DMS79 (cell line): ENCODE measurements around the gene ZBTB6.
"Not testable (repeated sequence)": the region's sequence is repeated elsewhere in the genome, so short reads cannot be mapped to it uniquely, and the experiment has no call there.

Source experiments
- DNase-seq: peaks from one replicate; lab custom pipeline; 2025; lab: John Stamatoyannopoulos, UW

Gene ZBTB6

DNA sequence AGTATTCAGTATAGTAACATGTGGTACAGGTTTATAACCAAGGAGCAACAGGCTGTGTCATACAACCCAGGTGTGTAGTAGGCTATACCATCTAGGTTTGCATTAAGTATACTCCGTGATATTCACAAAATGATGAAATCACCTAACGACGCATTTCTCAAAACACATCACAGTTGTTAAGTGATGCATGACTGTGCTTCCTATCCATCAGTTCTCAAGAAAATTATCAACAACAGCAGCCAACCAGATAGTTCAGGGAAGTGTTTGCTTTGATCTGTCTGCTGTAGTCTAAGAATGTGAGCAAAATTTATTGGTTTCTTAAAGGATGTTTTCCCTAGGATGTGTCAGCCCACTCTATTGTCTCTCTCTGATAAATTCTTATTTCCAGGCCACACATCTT lies 10.8 kb upstream of the ZBTB6 start:
- no peak for DNase-seq

DNA sequence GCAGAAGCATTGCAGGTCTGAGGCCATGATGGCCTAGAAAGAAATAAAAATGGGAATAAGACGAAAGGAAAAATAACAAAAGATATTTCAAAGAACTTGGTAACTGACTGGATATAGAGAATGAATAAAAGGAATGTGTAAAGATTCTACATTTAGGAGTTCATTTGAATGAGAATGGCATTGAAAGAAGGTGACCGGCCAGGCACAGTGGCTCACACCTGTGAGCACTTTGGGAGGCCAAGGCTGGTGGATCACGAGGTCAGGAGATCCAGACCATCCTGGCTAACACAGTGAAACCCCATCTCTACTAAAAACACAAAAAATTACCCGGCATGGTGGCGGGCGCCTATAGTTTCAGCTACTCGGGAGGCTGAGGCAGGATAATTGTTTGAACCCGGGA lies 9.6 kb upstream of the ZBTB6 start:
- no peak for DNase-seq

DNA sequence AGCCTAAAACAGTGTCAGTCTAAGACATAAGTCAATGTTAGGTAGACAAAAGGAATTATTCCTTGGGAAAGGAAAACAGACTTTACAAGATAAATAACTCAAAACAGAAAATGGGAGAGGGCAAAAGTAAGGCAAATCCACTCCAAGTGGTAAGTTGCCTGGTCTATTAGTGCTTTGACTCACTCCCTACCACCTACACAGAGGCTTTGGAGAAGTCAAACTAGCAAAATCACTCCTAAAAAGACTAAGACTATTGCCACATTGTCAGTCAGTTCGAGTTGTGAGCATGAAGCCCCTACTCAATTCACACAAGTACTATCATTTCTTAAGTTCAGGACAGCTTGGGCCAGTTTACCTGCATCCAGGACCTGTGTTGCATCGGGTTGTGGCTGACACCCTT lies 5.2 kb upstream of the ZBTB6 start:
- no peak for DNase-seq

DNA sequence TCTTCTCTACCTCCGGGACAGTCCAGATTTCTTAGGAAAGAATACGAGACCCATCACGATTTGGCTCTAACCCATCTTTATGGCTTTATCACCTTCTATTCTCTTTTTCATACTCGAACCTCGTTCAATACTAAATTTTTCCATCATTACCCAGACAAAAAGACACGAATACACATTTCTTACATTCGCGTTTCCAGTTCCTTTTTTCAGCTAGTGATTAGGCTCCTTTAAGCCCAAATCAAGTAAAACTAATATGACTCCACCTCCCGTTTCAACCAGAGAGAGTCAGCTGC lies 506 bp downstream of the ZBTB6 start:
- DNase-seq, result no peak

DNA sequence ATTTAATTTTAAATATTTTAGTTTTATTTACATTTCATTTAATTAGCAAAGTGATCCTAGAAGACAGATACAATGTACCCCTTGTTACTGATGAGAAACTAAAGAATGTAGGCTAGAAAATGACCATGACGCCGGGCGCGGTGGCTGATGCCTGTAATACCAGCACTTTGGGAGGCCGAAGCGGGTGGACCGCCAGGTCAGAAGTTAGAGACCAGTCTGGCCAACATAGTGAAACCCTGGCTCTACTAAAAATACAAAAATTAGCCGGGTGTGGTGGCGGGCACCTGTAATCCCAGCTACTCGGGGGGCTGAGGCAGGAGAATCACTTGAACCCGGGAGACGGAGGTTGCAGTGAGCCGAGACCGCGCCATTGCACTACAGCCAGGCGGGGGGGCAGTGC lies 7.0 kb downstream of the ZBTB6 start:
- not testable (repeated sequence) for DNase-seq

DNA sequence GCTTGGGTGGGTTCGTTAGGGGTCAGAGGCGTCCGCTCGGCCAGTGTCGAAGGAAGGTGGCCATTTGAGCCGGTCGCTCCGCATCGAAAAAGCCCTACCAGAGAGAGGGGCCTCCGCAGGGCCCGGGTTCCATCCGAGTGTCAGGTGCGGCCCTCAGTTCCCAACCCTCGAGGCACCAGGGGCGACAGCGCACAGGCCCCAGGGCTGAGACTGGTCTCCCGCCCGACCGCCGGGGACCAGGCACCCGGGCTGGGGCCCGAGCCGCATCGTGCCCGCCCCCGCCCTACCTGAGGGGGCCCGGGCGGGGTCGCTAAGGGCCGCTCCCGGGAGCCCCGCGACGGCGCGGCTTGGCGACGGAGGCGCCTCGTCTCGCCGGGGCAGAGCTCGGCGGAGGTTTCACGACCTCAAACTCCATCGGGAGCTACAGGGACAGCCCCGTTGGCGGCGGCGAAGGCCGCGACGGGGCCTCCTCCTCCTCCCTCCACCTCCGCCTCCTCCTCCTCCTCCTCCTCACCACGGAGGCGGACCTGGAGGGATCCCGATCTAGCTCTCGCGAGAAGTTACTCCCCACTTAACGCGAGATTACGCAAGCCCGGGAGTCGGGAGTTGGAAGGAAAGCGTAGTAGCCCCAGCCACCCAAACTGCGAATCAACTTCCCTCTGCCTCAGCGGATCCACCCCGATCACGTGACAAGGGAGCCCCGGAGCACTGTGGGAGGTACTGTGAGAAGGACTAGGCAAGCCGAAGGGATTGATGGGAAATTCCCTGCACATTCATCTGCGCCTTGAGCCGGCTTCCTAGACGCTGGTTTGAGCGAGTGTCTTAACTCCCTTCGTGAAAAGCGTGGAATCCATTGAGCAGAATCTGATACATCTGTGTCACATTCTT lies 8.1 kb downstream of the ZBTB6 start, which contains the start of gene RC3H2:
TSS of gene RC3H2 (minus strand) at position 537 of the 888 bp plus-strand sequence. CDS start 7,850 bp downstream, outside the sequence.
- DNase-seq, result peak; percentile 99

DNA sequence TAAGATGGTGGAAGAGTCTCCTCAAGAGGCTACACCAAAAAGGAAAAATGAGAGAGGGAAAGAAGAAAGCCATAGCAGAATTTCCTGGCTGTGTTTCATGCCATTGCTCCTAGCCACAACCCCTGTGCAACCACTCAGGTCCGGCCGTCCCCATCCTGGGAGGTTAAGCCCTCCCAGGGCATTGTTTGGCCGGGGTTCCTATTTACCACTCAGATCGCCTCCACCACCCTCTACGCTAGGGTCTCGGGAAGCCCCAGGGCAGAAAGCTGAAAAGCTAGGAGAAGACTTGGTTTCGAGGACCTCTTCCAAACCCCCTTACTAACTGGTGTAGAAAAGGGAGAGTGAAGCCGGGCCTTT lies 8.7 kb downstream of the ZBTB6 start:
- peak; percentile 41 for DNase-seq

DNA sequence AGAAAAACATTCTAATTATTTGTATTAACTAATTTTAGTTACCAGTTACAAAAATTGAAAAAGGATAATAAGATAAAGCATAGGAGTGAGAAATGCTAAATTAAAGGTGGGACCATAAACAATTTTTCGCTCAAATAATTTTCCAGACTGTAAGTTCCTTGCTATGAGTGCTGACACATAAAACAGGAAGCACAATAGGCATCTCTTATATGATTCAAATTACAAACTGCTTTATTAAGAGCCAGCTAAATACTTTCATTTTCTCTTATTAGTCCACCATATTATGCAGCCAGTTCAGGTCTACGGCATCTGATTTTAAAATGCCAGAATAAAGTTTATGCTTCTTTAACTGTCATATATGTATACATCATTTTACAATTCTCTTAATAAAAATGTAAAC lies 12.3 kb downstream of the ZBTB6 start:
- no peak for DNase-seq

DNA sequence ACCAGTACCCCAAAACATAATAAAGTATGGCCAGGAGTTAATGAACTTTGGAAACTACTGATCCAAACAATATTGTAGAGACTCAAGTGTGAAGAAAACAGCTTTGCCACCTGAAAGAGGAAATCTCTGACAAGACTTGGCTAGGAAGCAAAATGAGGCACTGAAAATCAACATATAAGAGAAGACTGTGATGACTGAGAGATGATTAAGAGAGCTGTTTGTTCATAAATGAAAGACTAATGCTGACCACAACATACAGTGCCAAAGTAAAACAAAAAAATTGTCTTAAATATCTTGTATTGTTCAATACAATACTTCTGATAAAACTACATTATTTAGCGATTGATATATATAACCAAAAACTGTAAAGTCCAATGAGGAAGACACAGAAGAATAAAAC lies 15.2 kb downstream of the ZBTB6 start:
- DNase-seq, result no peak

DNA sequence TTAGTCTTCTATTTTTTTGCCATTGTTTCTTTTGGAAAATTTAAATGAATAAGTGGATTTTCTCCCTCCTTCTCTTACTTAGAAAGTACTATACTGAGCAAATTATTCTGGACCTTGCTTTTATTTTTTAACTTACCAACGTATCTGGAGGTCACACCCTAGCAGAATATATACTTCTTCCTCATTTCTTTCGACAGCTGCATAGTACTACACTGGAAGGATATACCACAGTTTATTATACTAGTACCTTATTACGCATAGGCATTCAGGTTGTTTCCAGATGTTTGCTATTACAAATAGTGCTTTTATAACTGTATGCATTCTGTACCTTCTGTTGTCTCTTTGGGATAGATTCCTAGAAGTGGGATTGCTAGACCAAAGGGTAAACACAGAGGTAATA lies 24.6 kb downstream of the ZBTB6 start:
- DNase-seq, result no peak

DNA sequence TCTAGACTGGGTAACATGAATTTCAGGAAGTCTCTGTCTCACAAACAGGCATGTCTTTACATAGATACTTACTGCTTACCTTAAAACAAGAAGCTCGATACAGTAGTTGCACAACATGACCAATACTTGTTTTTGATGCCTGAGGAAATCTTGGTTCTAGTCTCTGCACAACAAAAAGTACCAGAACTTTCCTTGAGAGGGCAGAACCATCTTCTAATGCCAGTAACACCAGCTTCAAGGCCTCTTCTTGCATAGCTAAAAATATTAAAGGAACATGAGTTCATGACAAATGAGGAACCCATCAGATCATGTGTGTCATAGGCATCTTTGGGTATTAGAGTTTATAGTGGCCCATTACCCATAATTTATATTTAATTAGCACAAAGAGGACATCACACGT lies 30.0 kb downstream of the ZBTB6 start:
- DNase-seq, result no peak

DNA sequence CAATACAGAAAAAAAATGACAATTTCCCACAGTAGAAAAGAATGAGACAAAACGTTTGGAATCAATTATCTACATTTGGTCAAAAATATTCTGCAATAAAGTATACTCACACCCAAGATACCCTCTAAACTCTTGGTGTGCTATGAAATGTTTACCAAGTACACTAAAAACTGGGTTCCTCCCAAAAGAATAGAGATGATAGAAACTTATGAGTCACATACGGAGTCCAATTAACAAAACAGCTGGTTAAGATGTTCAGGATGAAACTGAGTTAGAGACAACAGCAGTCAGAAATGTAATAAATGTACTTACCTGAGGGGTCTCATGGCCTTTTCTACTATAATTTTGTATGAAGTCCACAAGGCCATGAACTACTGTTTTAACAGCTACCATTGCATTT lies 33.7 kb downstream of the ZBTB6 start:
- DNase-seq, result no peak

DNA sequence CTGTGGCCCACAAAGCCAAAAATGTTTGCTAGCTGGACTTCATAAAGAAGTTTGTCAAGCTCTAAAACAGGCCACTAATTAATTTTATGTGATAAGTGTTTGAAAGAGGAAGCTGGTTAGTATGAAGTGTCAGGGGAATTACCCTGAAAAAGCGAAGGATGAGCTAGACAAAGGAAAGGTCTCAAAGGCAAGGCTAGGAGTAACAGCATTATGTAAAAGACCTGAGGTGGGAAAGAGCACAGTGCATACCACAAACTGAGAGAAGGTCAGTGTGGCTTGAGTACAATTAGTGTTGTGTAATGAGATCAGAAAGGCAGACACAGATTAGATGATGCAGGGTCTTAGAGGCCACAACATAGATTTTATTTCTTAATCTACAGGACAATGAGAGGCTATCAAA lies 37.6 kb downstream of the ZBTB6 start:
- DNase-seq, result no peak

DNA sequence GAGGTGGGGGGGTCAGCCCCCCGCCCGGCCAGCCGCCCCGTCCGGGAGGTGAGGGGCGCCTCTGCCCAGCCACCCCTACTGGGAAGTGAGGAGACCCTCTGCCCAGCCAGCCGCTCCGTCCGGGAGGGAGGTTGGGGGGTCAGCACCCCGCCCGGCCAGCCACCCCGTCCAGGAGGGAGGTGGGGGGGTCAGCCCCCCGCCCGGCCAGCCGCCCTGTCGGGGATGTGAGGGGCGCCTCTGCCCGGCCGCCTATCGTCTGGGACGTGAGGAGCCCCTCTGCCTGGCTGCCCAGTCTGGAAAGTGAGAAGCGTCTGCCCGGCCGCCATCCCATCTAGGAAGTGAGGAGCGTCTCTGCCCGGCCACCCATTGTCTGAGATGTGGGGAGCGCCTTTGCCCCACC lies 45.8 kb downstream of the ZBTB6 start:
- DNase-seq, result not testable (repeated sequence)

DNA sequence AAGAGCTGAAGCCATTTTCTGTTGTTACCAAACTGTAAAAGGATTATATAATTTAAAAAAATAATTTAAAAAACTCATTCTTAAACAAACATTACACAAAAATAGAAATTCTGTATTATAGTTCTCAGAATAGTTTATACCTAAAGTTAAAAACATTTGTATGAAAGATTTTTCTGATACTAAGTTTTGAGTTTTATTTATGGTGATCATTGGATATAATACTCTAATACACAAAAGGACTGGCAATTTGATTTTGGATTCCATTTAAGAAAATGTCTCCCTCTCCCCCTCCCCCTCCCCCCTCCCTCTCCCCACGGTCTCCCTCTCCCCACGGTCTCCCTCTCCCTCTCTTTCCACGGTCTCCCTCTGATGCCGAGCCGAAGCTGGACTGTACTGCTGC lies 47.0 kb downstream of the ZBTB6 start:
- DNase-seq, result no peak

DNA sequence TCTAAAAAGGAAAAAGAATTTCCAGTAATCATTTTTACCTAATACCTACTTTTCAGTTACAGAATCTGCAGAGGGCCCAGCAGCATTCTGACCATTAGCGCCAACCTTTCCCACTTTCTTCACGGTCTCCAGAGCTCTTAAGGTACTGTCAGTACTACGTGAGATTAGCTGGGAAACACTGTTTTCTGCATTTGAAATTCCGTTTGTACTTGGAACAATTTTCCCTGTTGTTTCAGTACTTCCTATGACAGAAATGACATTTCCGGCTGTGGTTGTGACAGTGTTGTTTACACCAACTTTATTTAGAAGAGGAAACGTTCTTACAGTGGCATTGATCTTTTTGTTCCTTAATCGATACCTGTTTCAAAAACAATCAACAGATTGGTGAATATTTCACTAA lies 47.8 kb downstream of the ZBTB6 start:
- no peak for DNase-seq

DNA sequence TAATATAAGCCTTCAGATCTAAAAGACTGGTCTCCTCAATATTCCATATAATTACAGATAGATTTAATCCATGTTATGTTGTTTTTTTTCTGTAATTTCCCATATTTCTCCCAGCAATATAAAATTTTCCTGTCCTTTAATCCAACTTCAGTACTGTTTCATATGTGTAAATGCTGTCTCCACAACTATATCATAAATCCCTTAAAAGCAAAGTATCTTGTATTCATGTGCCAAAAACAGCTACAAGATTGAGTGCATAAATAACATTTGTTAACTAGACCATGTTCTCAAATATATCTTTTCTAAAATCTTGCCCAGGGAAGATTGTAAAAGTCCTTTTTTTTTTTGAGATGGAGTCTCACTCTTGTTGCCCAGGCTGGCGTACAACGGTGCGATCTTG lies 49.7 kb downstream of the ZBTB6 start:
- DNase-seq, result no peak

DNA sequence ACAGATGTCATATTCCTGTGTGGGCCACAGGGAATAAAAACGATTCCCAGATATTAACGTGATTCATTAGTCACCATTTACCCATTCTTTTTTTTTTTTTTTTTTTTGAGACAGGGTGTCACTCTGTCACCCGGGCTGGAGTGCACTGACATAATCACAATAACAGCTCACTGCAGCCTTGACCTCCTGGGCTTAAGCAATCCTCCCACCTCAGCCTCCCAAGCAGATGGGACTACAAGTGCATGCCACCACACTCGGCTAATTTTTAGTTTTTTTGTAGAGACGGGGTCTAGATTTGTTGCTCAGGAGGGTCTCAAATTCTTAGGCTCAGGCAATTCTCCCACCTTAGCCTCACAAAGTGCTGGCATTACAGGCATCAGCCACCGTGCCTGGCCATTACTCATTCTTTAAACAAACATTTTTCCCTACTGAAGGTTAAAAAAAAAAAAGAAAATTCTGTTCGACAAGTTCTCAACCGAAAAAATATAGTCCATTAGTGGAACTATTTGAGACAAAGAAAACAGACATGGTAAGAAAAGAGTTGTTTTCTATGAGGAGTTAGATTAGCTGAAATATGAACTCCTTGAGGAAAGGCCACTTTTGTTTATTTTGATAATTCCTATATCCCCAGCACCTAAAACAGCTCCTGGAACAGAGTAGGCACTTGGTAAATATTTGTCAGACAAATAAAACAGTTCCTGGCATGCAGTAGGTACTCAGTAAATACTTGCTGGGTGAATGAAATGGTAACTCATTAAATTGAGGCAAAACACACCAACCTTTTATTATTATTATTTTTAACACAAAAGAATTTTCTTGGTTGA lies 52.6 kb downstream of the ZBTB6 start:
- DNase-seq, result no peak
